Measurements from ENCODE around the gene ITPK1.

Gene ITPK1

GRCh38 chr14:93031505-93032315 is 84.0 kb downstream of the ITPK1 start:
- Histone ChIP-seq H3K4me1 (ENCODE audit: low read length) (no peaks in the 10 kb centered on the region), H3K27ac (ENCODE audit: low read length) (no peak overlapping the region), H4K20me1 (ENCODE audit: insufficient read depth, low read length) (no peaks in the 10 kb centered on the region), H3K9me3 (replicated peaks; ENCODE audit: insufficient read depth, low read length) (no peaks in the 10 kb centered on the region), H3K9me2 (replicated peaks; ENCODE audit: insufficient read depth, low read length) (no peaks in the 10 kb centered on the region), H3K4me3 (ENCODE audit: low read length) (no peak overlapping the region), H2AFZ (ENCODE audit: low read length) (no peak overlapping the region), H3K79me2 (ENCODE audit: low read length) (no peaks in the 10 kb centered on the region), H3F3A (ENCODE audit: insufficient read depth, low read length) (no peaks in the 10 kb centered on the region), H3K4me2 (ENCODE audit: low read depth, low read length) (no peak overlapping the region), H3K9ac (ENCODE audit: low read length) (no peak overlapping the region), H3K27me3 (replicated peaks; ENCODE audit: insufficient read depth, low read length) (no peaks in the 10 kb centered on the region), H3K36me3 (replicated peaks; ENCODE audit: insufficient read depth, low read length) (no peaks in the 10 kb centered on the region)
- TF ChIP-seq EZH2phosphoT487 (IDR thresholded peaks at IDR 0.05; ENCODE audit: low read length), result no peak
- TF ChIP-seq EZH2 (optimal IDR thresholded peaks at IDR 0.05; ENCODE audit: low read depth, low read length), result no peak
- no peak for TF ChIP-seq CTCF (IDR thresholded peaks at IDR 0.05; ENCODE audit: low read length)
- DNase-seq, result no peak

- Histone ChIP-seq H3K36me3 (replicated peaks; ENCODE audit: insufficient read depth, low read length) (no peaks in the 10 kb centered on the region), H3K27ac (ENCODE audit: low read length) (no peak overlapping the region), H3K9me3 (replicated peaks; ENCODE audit: insufficient read depth, low read length) (no peaks in the 10 kb centered on the region), H2AFZ (ENCODE audit: low read length) (no peak overlapping the region), H3K79me2 (ENCODE audit: low read length) (no peaks in the 10 kb centered on the region), H3K4me2 (ENCODE audit: low read depth, low read length) (no peak overlapping the region), H4K20me1 (ENCODE audit: insufficient read depth, low read length) (no peaks in the 10 kb centered on the region), H3K27me3 (replicated peaks; ENCODE audit: insufficient read depth, low read length) (no peaks in the 10 kb centered on the region), H3K9ac (ENCODE audit: low read length) (no peak overlapping the region), H3F3A (ENCODE audit: insufficient read depth, low read length) (no peaks in the 10 kb centered on the region), H3K4me1 (ENCODE audit: low read length) (no peaks in the 10 kb centered on the region), H3K9me2 (replicated peaks; ENCODE audit: insufficient read depth, low read length) (no peaks in the 10 kb centered on the region), H3K4me3 (ENCODE audit: low read length) (no peak overlapping the region)
- TF ChIP-seq CTCF (IDR thresholded peaks at IDR 0.05; ENCODE audit: low read length), result no peak
- TF ChIP-seq EZH2 (optimal IDR thresholded peaks at IDR 0.05; ENCODE audit: low read depth, low read length), result no peak
- TF ChIP-seq EZH2phosphoT487 (IDR thresholded peaks at IDR 0.05; ENCODE audit: low read length), result no peak
- no peak for DNase-seq
These were observed 85.0 kb downstream of the ITPK1 start for GRCh38 chr14:93030761-93031160.

- Histone ChIP-seq H3K27me3 (replicated peaks; ENCODE audit: insufficient read depth, low read length) (no peaks in the 10 kb centered on the region), H3K79me2 (ENCODE audit: low read length) (no peaks in the 10 kb centered on the region), H3K4me3 (ENCODE audit: low read length) (no peak overlapping the region), H3F3A (ENCODE audit: insufficient read depth, low read length) (no peaks in the 10 kb centered on the region), H2AFZ (ENCODE audit: low read length) (no peak overlapping the region), H3K4me1 (ENCODE audit: low read length) (no peaks in the 10 kb centered on the region), H4K20me1 (ENCODE audit: insufficient read depth, low read length) (no peaks in the 10 kb centered on the region), H3K27ac (ENCODE audit: low read length) (no peak overlapping the region), H3K9ac (ENCODE audit: low read length) (no peak overlapping the region), H3K36me3 (replicated peaks; ENCODE audit: insufficient read depth, low read length) (no peaks in the 10 kb centered on the region), H3K4me2 (ENCODE audit: low read depth, low read length) (no peak overlapping the region), H3K9me3 (replicated peaks; ENCODE audit: insufficient read depth, low read length) (no peaks in the 10 kb centered on the region), H3K9me2 (replicated peaks; ENCODE audit: insufficient read depth, low read length) (no peaks in the 10 kb centered on the region)
- TF ChIP-seq EZH2phosphoT487 (IDR thresholded peaks at IDR 0.05; ENCODE audit: low read length) (no peak), EZH2 (optimal IDR thresholded peaks at IDR 0.05; ENCODE audit: low read depth, low read length) (no peak), CTCF (IDR thresholded peaks at IDR 0.05; ENCODE audit: low read length) (no peak)
- no peak for DNase-seq
These were observed 85.7 kb downstream of the ITPK1 start for GRCh38 chr14:93029911-93030508.
